Astrocyte (in vitro differentiated cells and primary cell): ENCODE results near the gene CAVIN3. TPM values are rescaled to one million over a fixed set of nuclear protein-coding genes. Genes with fewer than 3 reads are reported as not detected.

ENCODE experiments used
- DNase-seq: peaks from one replicate; pipeline ENCODE4 v3.0.0-alpha.2; 2010; ENCODE audit warnings: low read depth
- FAIRE-seq: peaks from 2 replicates; lab custom pipeline; 2011; peaks lifted over from hg19 to GRCh38; lab: Jason Lieb, UNC
- H2AFZ ChIP-seq: 2 replicates; pipeline ENCODE4 v1.6.0; 2012; ENCODE audit warnings: low read depth, low read length, inconsistent platforms
- H3K27ac ChIP-seq: 2 replicates; pipeline ENCODE4 v1.5.1; 2011; ENCODE audit warnings: low read depth, low read length, inconsistent platforms
- H3K27me3 ChIP-seq: 2 replicates; pipeline ENCODE4 v1.6.0; 2011; ENCODE audit warnings: low read length, inconsistent platforms; ENCODE audit not compliant: insufficient read depth
- H3K36me3 ChIP-seq: 2 replicates; pipeline ENCODE4 v1.5.1; 2011; ENCODE audit warnings: low read length, inconsistent platforms; ENCODE audit not compliant: insufficient read depth
- H3K4me1 ChIP-seq: 2 replicates; pipeline ENCODE4 v1.5.1; 2011; ENCODE audit warnings: low read length, inconsistent platforms; ENCODE audit not compliant: insufficient read depth
- H3K4me2 ChIP-seq: 2 replicates; pipeline ENCODE4 v1.6.0; 2012; ENCODE audit warnings: low read length, inconsistent platforms
- H3K4me3 ChIP-seq: 2 replicates; pipeline ENCODE4 v1.5.1; 2011; ENCODE audit warnings: low read depth, mild to moderate bottlenecking, low read length, inconsistent platforms; ENCODE audit not compliant: insufficient read depth
- H3K79me2 ChIP-seq: 2 replicates; pipeline ENCODE4 v1.6.0; 2012; ENCODE audit warnings: mild to moderate bottlenecking, low read length, inconsistent platforms; ENCODE audit not compliant: insufficient read depth
- H3K9ac ChIP-seq: 2 replicates; pipeline ENCODE4 v1.6.0; 2012; ENCODE audit warnings: mild to moderate bottlenecking, low read length, inconsistent platforms
- H3K9me3 ChIP-seq: 2 replicates; pipeline ENCODE4 v1.5.1; 2012; ENCODE audit warnings: low read depth, mild to moderate bottlenecking, low read length, inconsistent platforms; ENCODE audit not compliant: insufficient read depth
- H4K20me1 ChIP-seq: 2 replicates; pipeline ENCODE4 v1.6.0; 2012; ENCODE audit warnings: low read length, inconsistent platforms; ENCODE audit not compliant: insufficient read depth
- H3K27ac Mint-ChIP-seq: one replicate; pipeline ENCODE4 v1.8.0; 2021; ENCODE audit warnings: mild to moderate bottlenecking, mixed read lengths; ENCODE audit not compliant: unreplicated experiment
- H3K27me3 Mint-ChIP-seq: one replicate; pipeline ENCODE4 v1.8.0; 2021; ENCODE audit warnings: low read depth, mixed read lengths; ENCODE audit not compliant: unreplicated experiment
- H3K36me3 Mint-ChIP-seq: one replicate; pipeline ENCODE4 v1.8.0; 2021; ENCODE audit warnings: low read depth, mixed read lengths; ENCODE audit not compliant: unreplicated experiment
- H3K4me1 Mint-ChIP-seq: one replicate; pipeline ENCODE4 v1.8.0; 2021; ENCODE audit warnings: low read depth, mixed read lengths; ENCODE audit not compliant: unreplicated experiment
- H3K4me3 Mint-ChIP-seq: one replicate; pipeline ENCODE4 v1.8.0; 2021; ENCODE audit warnings: mild to moderate bottlenecking, moderate library complexity, mixed read lengths; ENCODE audit not compliant: unreplicated experiment
- H3K9me3 Mint-ChIP-seq: one replicate; pipeline ENCODE4 v1.8.0; 2021; ENCODE audit warnings: mild to moderate bottlenecking, mixed read lengths; ENCODE audit not compliant: unreplicated experiment
- EZH2 ChIP-seq: IDR thresholded peaks from 2 replicates; pipeline ENCODE4 v1.6.1; 2012; ENCODE audit warnings: mild to moderate bottlenecking, low read length, inconsistent platforms; ENCODE audit not compliant: insufficient read depth
- total RNA-seq: library from RNA; stranded (reverse); gene quantifications from 2 replicates; pipeline ENCODE4 v1.2.1, GENCODE V29; 2021
- TF ChIP-seq, protein P1 (sequence below): IDR thresholded peaks from 2 replicates; pipeline ENCODE4 v1.5.1; 2011; ENCODE audit warnings: low read depth, mild to moderate bottlenecking, inconsistent platforms, low read length, moderate library complexity; ENCODE audit not compliant: insufficient read depth

CAVIN3 gene
- total RNA-seq, 1 donor from 2014 or later: 57.3 TPM

DNA sequence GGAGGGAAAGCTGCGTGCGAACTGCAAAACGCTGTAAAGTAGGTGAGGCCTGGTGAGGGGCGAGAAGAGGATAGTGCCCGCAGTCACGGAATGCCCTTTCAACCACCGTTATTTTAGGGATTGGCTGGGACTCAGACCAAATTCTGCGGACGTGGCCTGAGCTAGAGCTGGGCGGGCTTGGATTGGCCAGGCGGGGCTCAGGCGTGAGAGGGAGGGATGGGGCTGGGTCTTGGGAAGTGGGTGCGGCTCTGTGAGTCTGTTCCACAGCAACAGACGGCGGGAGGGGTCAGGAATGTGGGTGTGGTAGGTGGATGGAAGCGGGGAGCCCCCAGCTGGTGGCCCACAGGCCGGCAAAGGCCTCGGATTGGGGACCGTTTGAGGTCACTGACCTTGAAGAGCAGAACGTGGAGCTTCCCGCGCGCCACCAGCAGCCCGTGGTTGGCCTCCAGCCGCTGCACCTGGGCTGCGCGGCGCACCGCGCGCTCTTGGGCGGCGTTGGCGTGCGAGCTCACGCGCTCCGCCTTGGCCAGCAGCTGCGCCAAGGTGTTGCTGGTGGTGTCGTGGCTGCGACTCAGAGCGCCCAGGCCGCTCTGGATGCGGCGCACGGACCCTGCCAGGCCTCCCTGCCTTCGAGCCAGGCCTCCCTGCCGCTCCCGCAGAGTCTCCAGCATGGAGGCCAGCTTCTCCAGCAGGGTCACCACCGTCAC lies 444 bp downstream of the CAVIN3 start:
- Mint-ChIP-seq H3K4me3 (peak overlapping the region; percentile 87), H3K36me3 (no peaks in the 10 kb centered on the region), H3K9me3 (no peaks in the 10 kb centered on the region), H3K4me1 (peaks cover 31% of the 10 kb centered on the region), H3K27ac (peak overlapping the region; percentile 96), H3K27me3 (peaks cover 2% of the 10 kb centered on the region)
- Histone ChIP-seq H3K4me2 (peak overlapping the region; percentile 96), H3K27ac (peak overlapping the region; percentile 98), H4K20me1 (no peaks in the 10 kb centered on the region), H3K9ac (peak overlapping the region; percentile 99), H3K9me3 (no peaks in the 10 kb centered on the region), H3K27me3 (no peaks in the 10 kb centered on the region), H3K79me2 (peaks cover 23% of the 10 kb centered on the region), H3K36me3 (peaks cover 5% of the 10 kb centered on the region), H3K4me3 (peak overlapping the region; percentile 88), H3K4me1 (peaks cover 32% of the 10 kb centered on the region), H2AFZ (peak overlapping the region; percentile 70)
- FAIRE-seq: no peak
- no peak for TF ChIP-seq EZH2
- TF ChIP-seq, protein P1, sequence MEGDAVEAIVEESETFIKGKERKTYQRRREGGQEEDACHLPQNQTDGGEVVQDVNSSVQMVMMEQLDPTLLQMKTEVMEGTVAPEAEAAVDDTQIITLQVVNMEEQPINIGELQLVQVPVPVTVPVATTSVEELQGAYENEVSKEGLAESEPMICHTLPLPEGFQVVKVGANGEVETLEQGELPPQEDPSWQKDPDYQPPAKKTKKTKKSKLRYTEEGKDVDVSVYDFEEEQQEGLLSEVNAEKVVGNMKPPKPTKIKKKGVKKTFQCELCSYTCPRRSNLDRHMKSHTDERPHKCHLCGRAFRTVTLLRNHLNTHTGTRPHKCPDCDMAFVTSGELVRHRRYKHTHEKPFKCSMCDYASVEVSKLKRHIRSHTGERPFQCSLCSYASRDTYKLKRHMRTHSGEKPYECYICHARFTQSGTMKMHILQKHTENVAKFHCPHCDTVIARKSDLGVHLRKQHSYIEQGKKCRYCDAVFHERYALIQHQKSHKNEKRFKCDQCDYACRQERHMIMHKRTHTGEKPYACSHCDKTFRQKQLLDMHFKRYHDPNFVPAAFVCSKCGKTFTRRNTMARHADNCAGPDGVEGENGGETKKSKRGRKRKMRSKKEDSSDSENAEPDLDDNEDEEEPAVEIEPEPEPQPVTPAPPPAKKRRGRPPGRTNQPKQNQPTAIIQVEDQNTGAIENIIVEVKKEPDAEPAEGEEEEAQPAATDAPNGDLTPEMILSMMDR: no peak
- DNase-seq: peak; percentile 88

GRCh38 chr11:6319001-6319703 lies 1.1 kb downstream of the CAVIN3 start:
- peak overlapping the region; percentile 87 for H3K4me3 Mint-ChIP-seq
- peaks cover 31% of the 10 kb centered on the region for H3K4me1 Mint-ChIP-seq
- H3K79me2 ChIP-seq: peaks cover 23% of the 10 kb centered on the region
- FAIRE-seq (no peak), DNase-seq (no peak)
- peaks cover 32% of the 10 kb centered on the region for H3K4me1 ChIP-seq
- no peaks in the 10 kb centered on the region for H4K20me1 ChIP-seq
- peak overlapping the region; percentile 88 for H3K4me3 ChIP-seq
- H3K4me2 ChIP-seq: peak overlapping the region; percentile 96
- H2AFZ ChIP-seq: peak overlapping the region; percentile 70
- peak overlapping the region; percentile 98 for H3K27ac ChIP-seq
- no peaks in the 10 kb centered on the region for H3K9me3 ChIP-seq
- peak overlapping the region; percentile 99 for H3K9ac ChIP-seq
- H3K36me3 ChIP-seq: peaks cover 5% of the 10 kb centered on the region
- H3K9me3 Mint-ChIP-seq: no peaks in the 10 kb centered on the region
- peak overlapping the region; percentile 96 for H3K27ac Mint-ChIP-seq
- H3K27me3 Mint-ChIP-seq: peaks cover 2% of the 10 kb centered on the region
- TF ChIP-seq EZH2: no peak
- TF ChIP-seq, protein P1: no peak
- no peaks in the 10 kb centered on the region for H3K27me3 ChIP-seq
- no peaks in the 10 kb centered on the region for H3K36me3 Mint-ChIP-seq
